Natural killer cell (primary cell): ENCODE results near the gene KITLG. TPM values are rescaled to one million over a fixed set of nuclear protein-coding genes. Genes with fewer than 3 reads are reported as not detected.

ENCODE experiments used
- ATAC-seq, 3 donors: fragments of 150-1000 bp in 2 of 3; fragments of 200-7000 bp in 1 of 3; cut with Tn5 transposase; 1 replicate in 1 of 3; 2 replicates in 2 of 3; pipeline ENCODE4 v1.10.0; 2021; ENCODE audit warnings: mild to moderate bottlenecking in 2 of 3, moderate library complexity in 2 of 3
- DNase-seq, 2 donors: peaks; one replicate each; pipeline versions ENCODE4 v3.0.0 to v3.0.0-alpha.2; 2013 to 2021; ENCODE audit warnings: mixed read lengths in 1 of 2
- H3K27ac ChIP-seq: one replicate; pipeline ENCODE4 v1.5.1; 2013; ENCODE audit warnings: mild to moderate bottlenecking, low read length
- H3K27me3 ChIP-seq: one replicate; pipeline ENCODE4 v1.6.1; 2013; ENCODE audit warnings: low read length; ENCODE audit not compliant: control insufficient read depth, insufficient read depth
- H3K36me3 ChIP-seq: one replicate; pipeline ENCODE4 v1.6.1; 2013; ENCODE audit warnings: low read length; ENCODE audit not compliant: control insufficient read depth, insufficient read depth
- H3K4me1 ChIP-seq: one replicate; pipeline ENCODE4 v1.6.1; 2013; ENCODE audit warnings: low read length; ENCODE audit not compliant: control insufficient read depth, insufficient read depth
- H3K4me3 ChIP-seq: one replicate; pipeline ENCODE4 v1.5.1; 2013; ENCODE audit warnings: low read length
- H3K9me3 ChIP-seq: one replicate; pipeline ENCODE4 v1.6.1; 2013; ENCODE audit warnings: low read length; ENCODE audit not compliant: control insufficient read depth, insufficient read depth
- H3K27ac Mint-ChIP-seq, 2 donors: one replicate each; pipeline ENCODE4 v1.8.0; 2022; ENCODE audit warnings: mild to moderate bottlenecking in 2 of 2, mixed read lengths in 2 of 2, moderate library complexity in 1 of 2
- H3K27me3 Mint-ChIP-seq, 2 donors: one replicate each; pipeline ENCODE4 v1.8.0; 2022; ENCODE audit warnings: low read depth in 2 of 2, mixed read lengths in 2 of 2
- H3K36me3 Mint-ChIP-seq: one replicate; pipeline ENCODE4 v1.8.0; 2022; ENCODE audit warnings: mixed read lengths
- H3K4me1 Mint-ChIP-seq, 2 donors: one replicate each; pipeline ENCODE4 v1.8.0; 2022; ENCODE audit warnings: mixed read lengths in 2 of 2
- H3K4me3 Mint-ChIP-seq: one replicate; pipeline ENCODE4 v1.8.0; 2022; ENCODE audit warnings: mild to moderate bottlenecking, moderate library complexity, mixed read lengths
- H3K9me3 Mint-ChIP-seq, 2 donors: one replicate each; pipeline ENCODE4 v1.8.0; 2022; ENCODE audit warnings: mixed read lengths in 2 of 2
- CTCF ChIP-seq: fragments of 200-600 bp; IDR thresholded peaks from one replicate; pipeline ENCODE4 v1.8.0; 2022; ENCODE audit warnings: antibody characterized with exemption
- WGBS: methylation state at CpG from one replicate; pipeline ENCODE4 v1.1.7; 2013; ENCODE audit warnings: missing lambda C conversion rate; ENCODE audit not compliant: insufficient coverage; 5-methylcytosine and 5-hydroxymethylcytosine counted together
- intact Hi-C: fragments of 100-400 bp; cut with micrococcal nuclease; formaldehyde crosslinking; loops from one replicate; pipeline ENCODE4 v1.14.2; 2022
- total RNA-seq, 4 donors: library from RNA; stranded (reverse); fragments of 120-200 nt in 1 of 4; gene quantifications; one replicate each; pipeline versions ENCODE4 v1.2.3 to v1.2.4, GENCODE V29; 2013 to 2022

Gene KITLG
- total RNA-seq, 3 donors from 2014 or later (not counting 1 experiment from before 2014, with no cell fraction given) = not detected

GRCh38 chr12:88595697-88596096 lies 15.4 kb upstream of the KITLG start:
- peaks cover 0 to 3% of the 10 kb centered on the region in 2 donors for H3K9me3 Mint-ChIP-seq

GRCh38 chr12:88594780-88595179 lies 14.5 kb upstream of the KITLG start:
- intact Hi-C loops = no loop called here
- no peaks in the 10 kb centered on the region for H3K36me3 Mint-ChIP-seq
- H3K27me3 ChIP-seq = no peaks in the 10 kb centered on the region

More at GRCh38 chr12:88595697-88596096, 15.4 kb upstream of the KITLG start:
- intact Hi-C loops = no loop called here
- no peak for TF ChIP-seq CTCF
- Histone ChIP-seq H3K27me3 (no peaks in the 10 kb centered on the region), H3K4me1 (no peaks in the 10 kb centered on the region), H3K27ac (no peak overlapping the region), H3K9me3 (no peaks in the 10 kb centered on the region), H3K36me3 (no peaks in the 10 kb centered on the region), H3K4me3 (no peak overlapping the region)
- no peak overlapping the region for H3K27ac Mint-ChIP-seq
- no peak overlapping the region for H3K4me3 Mint-ChIP-seq
- H3K4me1 Mint-ChIP-seq = no peaks in the 10 kb centered on the region
- DNase-seq (no peak), ATAC-seq (no peak)
- H3K27me3 Mint-ChIP-seq = no peaks in the 10 kb centered on the region
- no peaks in the 10 kb centered on the region for H3K36me3 Mint-ChIP-seq

GRCh38 chr12:88591343-88591742 lies 11.1 kb upstream of the KITLG start:
- H3K36me3 Mint-ChIP-seq = peaks cover 9% of the 10 kb centered on the region
- no CpG with 5 or more reads among the region's 2 CpGs for WGBS

More at GRCh38 chr12:88594780-88595179, 14.5 kb upstream of the KITLG start:
- no peak for TF ChIP-seq CTCF
- ATAC-seq (no peak), DNase-seq (no peak)
- no peak overlapping the region for H3K27ac ChIP-seq
- no peak overlapping the region for H3K4me3 ChIP-seq
- Mint-ChIP-seq H3K4me3 (no peak overlapping the region), H3K4me1 (no peaks in the 10 kb centered on the region), H3K27me3 (no peaks in the 10 kb centered on the region), H3K27ac (no peak overlapping the region), H3K9me3 (peaks cover 2 to 5% of the 10 kb centered on the region in 2 donors)
- 92% methylated on average over 4 of the region's 4 CpGs for WGBS
- no peaks in the 10 kb centered on the region for H3K9me3 ChIP-seq
- no peaks in the 10 kb centered on the region for H3K36me3 ChIP-seq
- H3K4me1 ChIP-seq = no peaks in the 10 kb centered on the region

More at GRCh38 chr12:88591343-88591742, 11.1 kb upstream of the KITLG start:
- no peaks in the 10 kb centered on the region for H3K27me3 Mint-ChIP-seq
- Histone ChIP-seq H3K9me3 (no peaks in the 10 kb centered on the region), H3K27me3 (no peaks in the 10 kb centered on the region), H3K36me3 (no peaks in the 10 kb centered on the region), H3K27ac (no peak overlapping the region), H3K4me1 (no peaks in the 10 kb centered on the region), H3K4me3 (no peak overlapping the region)
- peaks cover 11 to 13% of the 10 kb centered on the region in 2 donors for H3K9me3 Mint-ChIP-seq
- H3K27ac Mint-ChIP-seq = no peak overlapping the region
- ATAC-seq (no peak), DNase-seq (no peak)
- no peak overlapping the region for H3K4me3 Mint-ChIP-seq
- TF ChIP-seq CTCF = no peak
- intact Hi-C loops = no loop called here
- H3K4me1 Mint-ChIP-seq = no peaks in the 10 kb centered on the region
